K562 (cell line): Measurements from ENCODE around the gene TFB2M. TPM values are rescaled to one million over a fixed set of nuclear protein-coding genes. Genes with fewer than 3 reads are reported as not detected.

Experiments
- ARID1B ChIP-seq: fragments of 450-650 bp; IDR thresholded peaks from 2 replicates; pipeline ENCODE4 v1.6.1; 2016; ENCODE audit warnings: antibody characterized with exemption, mild to moderate bottlenecking, inconsistent platforms
- ASH1L ChIP-seq: fragments of 450-650 bp; IDR thresholded peaks from 2 replicates; pipeline ENCODE4 v1.6.1; 2018; ENCODE audit warnings: borderline replicate concordance, mild to moderate bottlenecking, low read depth; ENCODE audit not compliant: partially characterized antibody
- C11orf30 ChIP-seq: fragments of 450-650 bp; IDR thresholded peaks from 2 replicates; pipeline ENCODE4 v1.6.1; 2016; ENCODE audit warnings: low read depth, mild to moderate bottlenecking
- COPS2 ChIP-seq: fragments of 450-650 bp; conservative IDR thresholded peaks from 2 replicates; pipeline ENCODE4 v1.6.1; 2016; ENCODE audit warnings: mild to moderate bottlenecking, moderate library complexity
- DLX4 ChIP-seq: fragments of 250-450 bp; sonication (Bioruptor Pico); IDR thresholded peaks from 2 replicates; pipeline ENCODE4 v1.6.1; 2021; ENCODE audit warnings: mild to moderate bottlenecking
- ELF1 ChIP-seq: fragments of 200-800 bp; sonication (Bioruptor generic); IDR thresholded peaks from 2 replicates; pipeline ENCODE4 v1.6.1; 2016; ENCODE audit warnings: missing genetic modification characterization, missing compliant biosample characterization
- ERF ChIP-seq: fragments of 450-650 bp; formaldehyde crosslinking; IDR thresholded peaks from 2 replicates; pipeline ENCODE4 v1.4.0; 2020; ENCODE audit warnings: mild to moderate bottlenecking, mixed read lengths
- ETV1 ChIP-seq: fragments of 450-650 bp; conservative IDR thresholded peaks from 2 replicates; pipeline ENCODE4 v1.6.1; 2016; ENCODE audit warnings: missing genetic modification characterization, control low read depth, low read depth, missing compliant biosample characterization
- GTF2A2 ChIP-seq: IDR thresholded peaks from 2 replicates; pipeline ENCODE4 v1.6.1; 2016; ENCODE audit warnings: mild to moderate bottlenecking, missing genetic modification characterization, missing compliant biosample characterization
- ILK ChIP-seq: fragments of 450-650 bp; IDR thresholded peaks from 2 replicates; pipeline ENCODE4 v1.6.1; 2016; ENCODE audit warnings: missing genetic modification characterization, low read depth, mild to moderate bottlenecking, missing compliant biosample characterization, moderate library complexity, borderline replicate concordance
- L3MBTL2 ChIP-seq: fragments of 450-650 bp; IDR thresholded peaks from 2 replicates; pipeline ENCODE4 v1.6.1; 2016; ENCODE audit warnings: mild to moderate bottlenecking, moderate library complexity
- LARP7 ChIP-seq: fragments of 450-650 bp; IDR thresholded peaks from 2 replicates; pipeline ENCODE4 v1.6.1; 2016
- MIER1 ChIP-seq: fragments of 450-650 bp; IDR thresholded peaks from 2 replicates; pipeline ENCODE4 v1.6.1; 2016; ENCODE audit warnings: antibody characterized with exemption, mild to moderate bottlenecking, low read depth
- PML ChIP-seq: IDR thresholded peaks from 2 replicates; pipeline ENCODE4 v1.6.1; 2012; ENCODE audit warnings: low read length, inconsistent platforms
- POLR2H ChIP-seq: IDR thresholded peaks from 2 replicates; pipeline ENCODE4 v1.6.1; 2016; ENCODE audit warnings: missing genetic modification characterization, low read depth, mild to moderate bottlenecking, control low read depth, missing compliant biosample characterization, moderate library complexity
- RNF219 ChIP-seq: fragments of 250-450 bp; sonication (Bioruptor Pico); IDR thresholded peaks from 2 replicates; pipeline ENCODE4 v1.5.0; 2022; ENCODE audit warnings: mild to moderate bottlenecking
- SMARCE1 ChIP-seq: fragments of 450-650 bp; IDR thresholded peaks from 2 replicates; pipeline ENCODE4 v1.7.1; 2016; ENCODE audit warnings: mild to moderate bottlenecking
- TAF1 ChIP-seq: IDR thresholded peaks from 2 replicates; pipeline ENCODE4 v1.6.1; 2011; ENCODE audit warnings: mild to moderate bottlenecking, low read length, moderate library complexity; ENCODE audit not compliant: insufficient read depth, control insufficient read depth, severe bottlenecking; ENCODE audit errors: extremely low read depth
- ZKSCAN1 ChIP-seq: fragments of 150-350 bp; IDR thresholded peaks from 2 replicates; pipeline ENCODE4 v1.6.1; 2016; ENCODE audit warnings: low read depth, low read length
- ZNF436 ChIP-seq: fragments of 250-450, 450-650 bp; sonication (Bioruptor Pico); formaldehyde crosslinking; IDR thresholded peaks from 2 replicates; pipeline ENCODE4 v1.7.0; 2020; ENCODE audit warnings: mild to moderate bottlenecking
- ZNF445 ChIP-seq: fragments of 250-450 bp; sonication (Bioruptor Pico); IDR thresholded peaks from 2 replicates; pipeline ENCODE4 v1.4.0; 2020; ENCODE audit warnings: low read depth, mild to moderate bottlenecking, moderate library complexity
- ZNF764 ChIP-seq: fragments of 250-450 bp; sonication (Bioruptor Pico); IDR thresholded peaks from 2 replicates; pipeline ENCODE4 v1.4.0; 2020; ENCODE audit warnings: low read depth, mild to moderate bottlenecking, moderate library complexity
- polyA plus RNA-seq, 8 experiments: library from polyadenylated mRNA; depleted of rRNA in 4 of 8; stranded (reverse) in 5 of 8; unstranded in 3 of 8; fragments of >200 nt; fragmentation: Nextera tagmentation in 2 of 8; fragmentation: Illumina TruSeq in 1 of 8; extraction: Ambion mirVana in 2 of 8; extraction: Trizol in 1 of 8; gene quantifications; 2 replicates each; pipeline versions ENCODE4 v1.2.1 to v1.2.3, GENCODE V29; 2011 to 2014; ENCODE audit warnings: inconsistent platforms in 1 of 8, missing spikeins in 1 of 8
- total RNA-seq, 7 experiments: library from RNA; depleted of rRNA in 6 of 7; stranded (reverse); fragments of >200 nt in 6 of 7; fragmentation: Illumina TruSeq in 2 of 7; extraction: Trizol in 2 of 7; gene quantifications; 2 replicates each; pipeline versions ENCODE4 v1.2.1 to v1.2.3, GENCODE V29; 2011 to 2021; ENCODE audit warnings: low replicate concordance in 1 of 7
- TF ChIP-seq, protein P1 (sequence below): fragments of 450-650 bp; IDR thresholded peaks from 2 replicates; pipeline ENCODE4 v1.6.1; 2016; ENCODE audit warnings: mild to moderate bottlenecking
- TF ChIP-seq, protein P2 (sequence below): sonication (generic); formaldehyde crosslinking; IDR thresholded peaks from 2 replicates; pipeline ENCODE4 v1.8.1; 2023; ENCODE audit warnings: mild to moderate bottlenecking, missing genetic modification reagents

The TFB2M gene
- total and polyA plus RNA-seq, 9 of the 15 experiments (the other 6 are each of a cell fraction or from before 2014, with no cell fraction given): 55.1 to 162 (median 70.6) TPM

- peak; percentile 98 for TF ChIP-seq ARID1B
- no peak for TF ChIP-seq DLX4 (CRISPR knock-in tag)
- no peak for TF ChIP-seq ILK (tag)
- TF ChIP-seq ZNF764 (CRISPR knock-in tag): no peak
- peak; percentile 63 for TF ChIP-seq POLR2H
- no peak for TF ChIP-seq LARP7
- TF ChIP-seq GTF2A2 (tag): no peak
- no peak for TF ChIP-seq TAF1
- TF ChIP-seq ASH1L: no peak
- no peak for TF ChIP-seq ERF
- TF ChIP-seq, protein P1, sequence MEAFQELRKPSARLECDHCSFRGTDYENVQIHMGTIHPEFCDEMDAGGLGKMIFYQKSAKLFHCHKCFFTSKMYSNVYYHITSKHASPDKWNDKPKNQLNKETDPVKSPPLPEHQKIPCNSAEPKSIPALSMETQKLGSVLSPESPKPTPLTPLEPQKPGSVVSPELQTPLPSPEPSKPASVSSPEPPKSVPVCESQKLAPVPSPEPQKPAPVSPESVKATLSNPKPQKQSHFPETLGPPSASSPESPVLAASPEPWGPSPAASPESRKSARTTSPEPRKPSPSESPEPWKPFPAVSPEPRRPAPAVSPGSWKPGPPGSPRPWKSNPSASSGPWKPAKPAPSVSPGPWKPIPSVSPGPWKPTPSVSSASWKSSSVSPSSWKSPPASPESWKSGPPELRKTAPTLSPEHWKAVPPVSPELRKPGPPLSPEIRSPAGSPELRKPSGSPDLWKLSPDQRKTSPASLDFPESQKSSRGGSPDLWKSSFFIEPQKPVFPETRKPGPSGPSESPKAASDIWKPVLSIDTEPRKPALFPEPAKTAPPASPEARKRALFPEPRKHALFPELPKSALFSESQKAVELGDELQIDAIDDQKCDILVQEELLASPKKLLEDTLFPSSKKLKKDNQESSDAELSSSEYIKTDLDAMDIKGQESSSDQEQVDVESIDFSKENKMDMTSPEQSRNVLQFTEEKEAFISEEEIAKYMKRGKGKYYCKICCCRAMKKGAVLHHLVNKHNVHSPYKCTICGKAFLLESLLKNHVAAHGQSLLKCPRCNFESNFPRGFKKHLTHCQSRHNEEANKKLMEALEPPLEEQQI: 0 out of 2 replicates have a peak, but pooled peaks have one; percentile 14
- no peak for TF ChIP-seq ZNF445 (CRISPR knock-in tag)
- peak; percentile 96 for TF ChIP-seq SMARCE1
- TF ChIP-seq PML: peak; percentile 92
- peak; percentile 81 for TF ChIP-seq ETV1
- TF ChIP-seq ZNF436 (CRISPR knock-in tag): no peak
- TF ChIP-seq ELF1 (tag): 0 out of 2 replicates have a peak, but pooled peaks have one; percentile 26
- TF ChIP-seq, protein P2, sequence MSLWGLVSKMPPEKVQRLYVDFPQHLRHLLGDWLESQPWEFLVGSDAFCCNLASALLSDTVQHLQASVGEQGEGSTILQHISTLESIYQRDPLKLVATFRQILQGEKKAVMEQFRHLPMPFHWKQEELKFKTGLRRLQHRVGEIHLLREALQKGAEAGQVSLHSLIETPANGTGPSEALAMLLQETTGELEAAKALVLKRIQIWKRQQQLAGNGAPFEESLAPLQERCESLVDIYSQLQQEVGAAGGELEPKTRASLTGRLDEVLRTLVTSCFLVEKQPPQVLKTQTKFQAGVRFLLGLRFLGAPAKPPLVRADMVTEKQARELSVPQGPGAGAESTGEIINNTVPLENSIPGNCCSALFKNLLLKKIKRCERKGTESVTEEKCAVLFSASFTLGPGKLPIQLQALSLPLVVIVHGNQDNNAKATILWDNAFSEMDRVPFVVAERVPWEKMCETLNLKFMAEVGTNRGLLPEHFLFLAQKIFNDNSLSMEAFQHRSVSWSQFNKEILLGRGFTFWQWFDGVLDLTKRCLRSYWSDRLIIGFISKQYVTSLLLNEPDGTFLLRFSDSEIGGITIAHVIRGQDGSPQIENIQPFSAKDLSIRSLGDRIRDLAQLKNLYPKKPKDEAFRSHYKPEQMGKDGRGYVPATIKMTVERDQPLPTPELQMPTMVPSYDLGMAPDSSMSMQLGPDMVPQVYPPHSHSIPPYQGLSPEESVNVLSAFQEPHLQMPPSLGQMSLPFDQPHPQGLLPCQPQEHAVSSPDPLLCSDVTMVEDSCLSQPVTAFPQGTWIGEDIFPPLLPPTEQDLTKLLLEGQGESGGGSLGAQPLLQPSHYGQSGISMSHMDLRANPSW (CRISPR knock-in tag): no peak
- no peak for TF ChIP-seq COPS2
- no peak for TF ChIP-seq RNF219 (CRISPR knock-in tag)
- TF ChIP-seq L3MBTL2: no peak
- TF ChIP-seq MIER1: no peak
- TF ChIP-seq C11orf30: peak; percentile 86
- no peak for TF ChIP-seq ZKSCAN1
Observed at GRCh38 chr1:246577720-246578106, 11.7 kb upstream of the TFB2M start (continued).
